GM12874 (cell line): ENCODE data around the gene SLC1A7.

Experiments
- CTCF ChIP-seq: IDR thresholded peaks from 2 replicates; pipeline ENCODE4 v1.5.1; 2011; ENCODE audit warnings: low read depth, mild to moderate bottlenecking, control low read depth, low read length, moderate library complexity; ENCODE audit not compliant: insufficient read depth

SLC1A7 gene

GRCh38 chr1:53139951-53140361, 2.5 kb downstream of the SLC1A7 start:
- TF ChIP-seq CTCF, result no peak

GRCh38 chr1:53138991-53139884, 3.2 kb downstream of the SLC1A7 start:
- no peak for TF ChIP-seq CTCF

- TF ChIP-seq CTCF, result 0 out of 2 replicates have a peak, but pooled peaks have one; percentile 10
These were observed 4.7 kb downstream of the SLC1A7 start for GRCh38 chr1:53137729-53138128.

- no peak for TF ChIP-seq CTCF
These were observed 6.7 kb downstream of the SLC1A7 start for GRCh38 chr1:53135735-53136114.

GRCh38 chr1:53134961-53135734, 7.3 kb downstream of the SLC1A7 start:
- no peak for TF ChIP-seq CTCF

GRCh38 chr1:53134042-53134485, 8.4 kb downstream of the SLC1A7 start:
- no peak for TF ChIP-seq CTCF

GRCh38 chr1:53133261-53134041, 9.0 kb downstream of the SLC1A7 start:
- TF ChIP-seq CTCF, result no peak
